Liver (tissue), 9 donors: ENCODE measurements around the gene HCRTR1. TPM values are rescaled to one million over a fixed set of nuclear protein-coding genes. Genes with fewer than 3 reads are reported as not detected.

Experiments used
- DNase-seq: peaks from one replicate; pipeline ENCODE4 v3.0.0-alpha.2; 2017; ENCODE audit warnings: low spot score
- H3K27ac ChIP-seq, 2 donors: one replicate each; pipeline ENCODE4 v1.7.0; 2013; ENCODE audit warnings: inconsistent platforms in 2 of 2, low read length in 2 of 2, control low read depth in 1 of 2, low read depth in 1 of 2, mild to moderate bottlenecking in 1 of 2
- H3K27me3 ChIP-seq, 4 donors: one replicate each; pipeline versions ENCODE4 v1.6.1 to v1.7.0; 2013; ENCODE audit warnings: low read length in 3 of 4, inconsistent platforms in 1 of 4, mild to moderate bottlenecking in 1 of 4, moderate library complexity in 1 of 4; ENCODE audit not compliant: control insufficient read depth in 4 of 4, insufficient read depth in 4 of 4
- H3K36me3 ChIP-seq, 4 donors: one replicate each; pipeline versions ENCODE4 v1.6.1 to v1.7.0; 2013; ENCODE audit warnings: low read length in 3 of 4, mild to moderate bottlenecking in 3 of 4, low read depth in 1 of 4, moderate library complexity in 1 of 4; ENCODE audit not compliant: control insufficient read depth in 4 of 4, insufficient read depth in 3 of 4
- H3K4me1 ChIP-seq, 4 donors: one replicate each; pipeline versions ENCODE4 v1.6.1 to v1.7.0; 2013; ENCODE audit warnings: low read length in 3 of 4, mild to moderate bottlenecking in 3 of 4, moderate library complexity in 1 of 4; ENCODE audit not compliant: control insufficient read depth in 4 of 4, insufficient read depth in 4 of 4
- H3K4me3 ChIP-seq, 3 donors: one replicate each; pipeline versions ENCODE4 v1.6.1 to v1.7.0; 2013; ENCODE audit warnings: low read length in 3 of 3, control low read depth in 1 of 3, low read depth in 1 of 3, mild to moderate bottlenecking in 1 of 3
- H3K9ac ChIP-seq, 2 donors: one replicate each; pipeline ENCODE4 v1.7.0; 2013; ENCODE audit warnings: low read length in 2 of 2, mild to moderate bottlenecking in 2 of 2, moderate library complexity in 2 of 2, control low read depth in 1 of 2, low read depth in 1 of 2
- H3K9me3 ChIP-seq, 4 donors: one replicate each; pipeline versions ENCODE4 v1.6.1 to v1.7.0; 2013; ENCODE audit warnings: low read length in 3 of 4; ENCODE audit not compliant: control insufficient read depth in 4 of 4
- CTCF ChIP-seq: fragments of 150-350 bp; IDR thresholded peaks from 2 replicates; pipeline ENCODE4 v1.5.1; 2017; ENCODE audit warnings: improper control_type of control experiment, low read depth, low read length; ENCODE audit not compliant: missing input control
- EGR1 ChIP-seq, 2 donors: IDR thresholded peaks; 2 replicates each; pipeline ENCODE4 v1.6.1; 2016 to 2018; ENCODE audit warnings: antibody characterized with exemption in 2 of 2, low read depth in 2 of 2
- FOXA1 ChIP-seq: IDR thresholded peaks from 2 replicates; pipeline ENCODE4 v1.6.1; 2016; ENCODE audit warnings: antibody characterized with exemption
- FOXA2 ChIP-seq: IDR thresholded peaks from 2 replicates; pipeline ENCODE4 v1.6.1; 2016; ENCODE audit warnings: antibody characterized with exemption
- GABPA ChIP-seq, 2 donors: IDR thresholded peaks in 1 of 2; conservative IDR thresholded peaks in 1 of 2; 2 replicates each; pipeline ENCODE4 v1.6.1; 2016; ENCODE audit warnings: antibody characterized with exemption in 2 of 2, mild to moderate bottlenecking in 1 of 2, moderate library complexity in 1 of 2
- HNF4A ChIP-seq, 2 donors: conservative IDR thresholded peaks; 2 replicates each; pipeline ENCODE4 v1.6.1; 2016; ENCODE audit warnings: antibody characterized with exemption in 2 of 2, mild to moderate bottlenecking in 2 of 2
- HNF4G ChIP-seq: IDR thresholded peaks from 2 replicates; pipeline ENCODE4 v1.6.1; 2016; ENCODE audit warnings: antibody characterized with exemption
- MAX ChIP-seq: IDR thresholded peaks from 2 replicates; pipeline ENCODE4 v1.6.1; 2016; ENCODE audit warnings: antibody characterized with exemption
- NR2F2 ChIP-seq: IDR thresholded peaks from 2 replicates; pipeline ENCODE4 v1.6.1; 2016; ENCODE audit warnings: antibody characterized with exemption
- RAD21 ChIP-seq, 2 donors: IDR thresholded peaks; 2 replicates each; pipeline ENCODE4 v1.6.1; 2016; ENCODE audit warnings: antibody characterized with exemption in 2 of 2, mild to moderate bottlenecking in 2 of 2
- SP1 ChIP-seq: IDR thresholded peaks from 2 replicates; pipeline ENCODE4 v1.6.1; 2018; ENCODE audit warnings: antibody characterized with exemption, mild to moderate bottlenecking
- TAF1 ChIP-seq: conservative IDR thresholded peaks from 2 replicates; pipeline ENCODE4 v1.6.1; 2016; ENCODE audit warnings: antibody characterized with exemption, mild to moderate bottlenecking
- YY1 ChIP-seq: IDR thresholded peaks from 2 replicates; pipeline ENCODE4 v1.6.1; 2016; ENCODE audit warnings: antibody characterized with exemption, mild to moderate bottlenecking
- ZBTB33 ChIP-seq: IDR thresholded peaks from 2 replicates; pipeline ENCODE4 v1.6.1; 2016; ENCODE audit warnings: antibody characterized with exemption
- WGBS: extraction: QIAGEN DNeasy Blood & Tissue Kit; methylation state at CpG from one replicate; pipeline ENCODE4 v1.1.7; 2013; 5-methylcytosine and 5-hydroxymethylcytosine counted together
- polyA plus RNA-seq, 2 donors: library from polyadenylated mRNA; stranded (reverse) in 1 of 2; unstranded in 1 of 2; fragments of 200-250 nt in 1 of 2; fragments of >200 nt in 1 of 2; fragmentation: Nextera tagmentation in 1 of 2; extraction: Ambion mirVana in 1 of 2; gene quantifications; one replicate each; pipeline versions ENCODE4 v1.2.1 to v1.2.3, GENCODE V29; 2013 to 2015
- total RNA-seq, 2 donors: library from RNA; depleted of rRNA; stranded (reverse); fragments of >200 nt; gene quantifications; one replicate each; pipeline ENCODE4 v1.2.3, GENCODE V29; 2014
- TF ChIP-seq, protein P1 (sequence below): IDR thresholded peaks from 2 replicates; pipeline ENCODE4 v1.6.1; 2016; ENCODE audit warnings: antibody characterized with exemption
- donor health status: healthy.
- donor health status: healthy.
- donor health status: healthy.
- donor health status: healthy.
- donor health status: healthy.

The HCRTR1 gene
- total and polyA plus RNA-seq, 4 donors: 0.06 TPM; not detected in 3

DNA sequence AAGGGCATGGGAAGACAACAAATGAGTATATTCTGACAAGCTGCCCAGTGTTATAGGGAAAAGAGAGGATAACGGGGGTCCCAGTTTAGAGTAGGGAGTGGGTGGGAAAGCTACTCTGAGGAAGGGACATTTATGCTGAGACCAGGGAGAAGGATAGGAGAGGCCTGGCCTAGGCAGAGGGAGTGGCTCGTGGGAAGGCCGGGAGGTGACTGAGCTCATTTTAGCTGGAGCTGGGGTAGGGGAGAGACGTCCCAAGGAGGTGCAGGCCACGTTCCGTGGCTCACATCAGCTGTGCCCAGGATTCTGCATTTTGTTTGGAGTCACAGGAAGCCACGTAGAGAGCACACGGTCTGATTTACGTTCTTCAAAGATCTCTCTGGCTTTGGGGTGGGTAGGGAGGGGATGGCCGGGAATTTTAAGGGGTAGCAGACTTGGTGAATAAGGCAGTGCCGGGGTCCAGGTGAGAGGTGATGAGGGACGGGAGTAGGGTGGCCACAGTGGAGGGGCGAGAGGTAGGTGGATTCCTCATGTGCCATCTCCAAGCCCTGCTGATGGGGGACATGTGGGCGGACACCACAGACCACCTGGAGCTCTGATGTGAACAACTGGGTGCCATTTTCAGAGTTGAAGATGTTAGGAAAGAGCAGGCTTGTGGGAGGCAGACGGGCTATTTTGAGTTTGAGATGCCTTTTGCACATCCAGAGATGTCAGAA lies 36.4 kb upstream of the HCRTR1 start:
- WGBS: 82% methylated on average over 15 of the region's 15 CpGs
- no peaks in the 10 kb centered on the region for H3K27me3 ChIP-seq
- H3K9ac ChIP-seq: no peak overlapping the region
- TF ChIP-seq TAF1 (no peak), EGR1 (IDR thresholded peaks at IDR 0.05; ENCODE audit: low read depth in 2 of 2) (no peak), FOXA1 (no peak), YY1 (no peak), MAX (no peak), RAD21 (IDR thresholded peaks at IDR 0.05) (no peak), GABPA (IDR thresholded peaks at IDR 0.05 in 1 of 2, conservative IDR thresholded peaks at IDR 0.05 in 1 of 2) (no peak), CTCF (no peak), NR2F2 (no peak), FOXA2 (no peak), HNF4G (no peak), ZBTB33 (no peak)
- TF ChIP-seq, protein P1, sequence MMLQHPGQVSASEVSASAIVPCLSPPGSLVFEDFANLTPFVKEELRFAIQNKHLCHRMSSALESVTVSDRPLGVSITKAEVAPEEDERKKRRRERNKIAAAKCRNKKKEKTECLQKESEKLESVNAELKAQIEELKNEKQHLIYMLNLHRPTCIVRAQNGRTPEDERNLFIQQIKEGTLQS: no peak
- peaks cover 0 to 31% (median 4%) of the 10 kb centered on the region in 4 donors for H3K4me1 ChIP-seq
- H3K9me3 ChIP-seq: no peaks in the 10 kb centered on the region
- no peaks in the 10 kb centered on the region for H3K36me3 ChIP-seq
- H3K4me3 ChIP-seq: no peak overlapping the region
- H3K27ac ChIP-seq: peak overlapping the region; percentile 19 to 31
- DNase-seq: no peak

DNA sequence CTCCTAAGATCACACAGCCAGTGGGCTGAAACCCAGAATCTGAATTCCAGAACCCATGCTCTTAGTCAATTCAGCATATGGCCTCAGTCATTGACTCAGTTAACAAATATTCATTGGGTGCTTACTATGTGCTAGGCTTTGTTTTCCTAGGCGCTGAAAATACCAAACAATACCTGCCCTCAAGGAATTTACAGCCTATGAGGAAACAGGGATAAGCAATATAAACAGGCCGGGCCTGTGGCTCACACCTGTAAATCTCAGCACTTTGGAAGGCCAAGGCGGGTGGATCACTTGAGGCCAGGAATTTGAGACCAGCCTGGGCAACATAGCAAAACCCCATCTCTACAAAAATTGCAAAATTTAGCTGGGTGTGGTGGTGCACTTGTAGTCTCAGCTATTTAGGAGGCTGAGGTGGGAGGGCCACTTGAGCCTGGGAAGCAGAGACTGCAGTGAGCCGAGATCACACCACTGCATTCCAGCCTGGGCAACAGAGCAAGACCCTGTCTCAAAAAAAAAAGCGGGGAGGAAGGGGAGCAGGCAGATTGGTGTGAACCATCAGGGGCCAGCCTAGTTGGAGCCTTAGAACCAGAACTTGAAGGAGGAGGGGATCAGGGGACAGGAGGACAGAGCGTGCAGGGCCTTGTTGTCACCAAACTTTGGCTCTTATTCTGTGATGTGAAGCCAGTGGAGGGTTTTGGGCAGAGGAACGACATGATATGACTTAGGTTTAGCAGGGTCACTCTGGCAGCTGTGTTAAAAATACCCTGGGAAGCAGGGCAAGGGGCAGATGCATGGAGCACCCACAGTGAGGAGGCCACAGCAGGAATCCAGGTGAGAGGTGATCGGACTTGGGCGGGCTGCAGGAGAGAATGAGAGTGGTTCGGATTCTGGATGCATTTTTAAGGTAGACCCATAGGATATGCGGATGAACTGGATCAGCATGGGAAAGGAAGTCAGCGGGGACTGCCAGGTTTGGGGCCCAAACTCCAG lies 35.4 kb upstream of the HCRTR1 start:
- Histone ChIP-seq H3K4me1 (peaks cover 0 to 27% (median 4%) of the 10 kb centered on the region in 4 donors), H3K36me3 (no peaks in the 10 kb centered on the region), H3K9me3 (no peaks in the 10 kb centered on the region), H3K9ac (no peak overlapping the region), H3K27ac (peak overlapping the region; percentile 18 to 19), H3K4me3 (no peak overlapping the region), H3K27me3 (no peaks in the 10 kb centered on the region)
- TF ChIP-seq CTCF (no peak), SP1 (no peak), EGR1 (IDR thresholded peaks at IDR 0.05; ENCODE audit: low read depth in 2 of 2) (no peak), FOXA2 (no peak), HNF4G (no peak), YY1 (no peak), HNF4A (conservative IDR thresholded peaks at IDR 0.05) (no peak), GABPA (IDR thresholded peaks at IDR 0.05 in 1 of 2, conservative IDR thresholded peaks at IDR 0.05 in 1 of 2) (no peak)
- 74% methylated on average over 12 of the region's 12 CpGs for WGBS
- no peak for DNase-seq
